Effector memory CD4-positive, alpha-beta T cell (primary cell): ENCODE measurements around the gene LRMDA.

Source experiments
- DNase-seq, 3 donors: peaks; one replicate each; pipeline ENCODE4 v3.0.0-alpha.2; 2020
- H3K27ac ChIP-seq: 2 replicates; pipeline ENCODE4 v1.7.0; 2013; ENCODE audit warnings: mild to moderate bottlenecking, low read length, moderate library complexity; ENCODE audit not compliant: insufficient read depth, poor library complexity, severe bottlenecking
- H3K27me3 ChIP-seq: replicated peaks from 2 replicates; pipeline ENCODE4 v1.7.0; 2013; ENCODE audit warnings: mild to moderate bottlenecking, low read length; ENCODE audit not compliant: insufficient read depth, control insufficient read depth, poor library complexity, severe bottlenecking
- H3K36me3 ChIP-seq: 2 replicates; pipeline ENCODE4 v1.7.0; 2013; ENCODE audit warnings: mild to moderate bottlenecking, low read length, moderate library complexity; ENCODE audit not compliant: control insufficient read depth, insufficient read depth
- H3K4me1 ChIP-seq: 2 replicates; pipeline ENCODE4 v1.7.0; 2013; ENCODE audit warnings: low read length, mild to moderate bottlenecking; ENCODE audit not compliant: control insufficient read depth, insufficient read depth, poor library complexity, severe bottlenecking
- H3K4me3 ChIP-seq: 2 replicates; pipeline ENCODE4 v1.7.0; 2013; ENCODE audit warnings: low read length, low read depth, mild to moderate bottlenecking; ENCODE audit not compliant: insufficient read depth, poor library complexity, severe bottlenecking
- H3K9me3 ChIP-seq: 2 replicates; pipeline ENCODE4 v1.7.0; 2013; ENCODE audit warnings: mild to moderate bottlenecking, low read length, moderate library complexity; ENCODE audit not compliant: control insufficient read depth

LRMDA gene

GRCh38 chr10:76285515-76285914 lies 854.1 kb downstream of the LRMDA start:
- Histone ChIP-seq H3K4me1 (no peaks in the 10 kb centered on the region), H3K27me3 (no peaks in the 10 kb centered on the region), H3K4me3 (no peak overlapping the region), H3K27ac (no peak overlapping the region), H3K36me3 (no peaks in the 10 kb centered on the region), H3K9me3 (no peaks in the 10 kb centered on the region)
- no peak for DNase-seq

- Histone ChIP-seq H3K27ac (no peak overlapping the region), H3K9me3 (no peaks in the 10 kb centered on the region), H3K4me3 (no peak overlapping the region), H3K4me1 (no peaks in the 10 kb centered on the region), H3K27me3 (no peaks in the 10 kb centered on the region), H3K36me3 (no peaks in the 10 kb centered on the region)
- no peak for DNase-seq
Observed at GRCh38 chr10:76286536-76286935, 855.1 kb downstream of the LRMDA start.

GRCh38 chr10:76287856-76288255 lies 856.4 kb downstream of the LRMDA start:
- DNase-seq, result no peak
- Histone ChIP-seq H3K27ac (no peak overlapping the region), H3K4me1 (no peaks in the 10 kb centered on the region), H3K9me3 (no peaks in the 10 kb centered on the region), H3K36me3 (no peaks in the 10 kb centered on the region), H3K4me3 (no peak overlapping the region), H3K27me3 (no peaks in the 10 kb centered on the region)

GRCh38 chr10:76291175-76291574 lies 859.8 kb downstream of the LRMDA start:
- H3K27me3 ChIP-seq, result no peaks in the 10 kb centered on the region
- no peak overlapping the region for H3K4me3 ChIP-seq
- H3K9me3 ChIP-seq, result no peaks in the 10 kb centered on the region
- no peaks in the 10 kb centered on the region for H3K36me3 ChIP-seq
- no peak for DNase-seq
- H3K27ac ChIP-seq, result no peak overlapping the region
- no peaks in the 10 kb centered on the region for H3K4me1 ChIP-seq

GRCh38 chr10:76291885-76292284 lies 860.5 kb downstream of the LRMDA start:
- no peaks in the 10 kb centered on the region for H3K36me3 ChIP-seq
- H3K4me1 ChIP-seq, result no peaks in the 10 kb centered on the region
- H3K4me3 ChIP-seq, result no peak overlapping the region
- no peak for DNase-seq
- no peak overlapping the region for H3K27ac ChIP-seq
- no peaks in the 10 kb centered on the region for H3K27me3 ChIP-seq
- H3K9me3 ChIP-seq, result no peaks in the 10 kb centered on the region

- Histone ChIP-seq H3K27me3 (no peaks in the 10 kb centered on the region), H3K9me3 (no peaks in the 10 kb centered on the region), H3K27ac (no peak overlapping the region), H3K36me3 (no peaks in the 10 kb centered on the region), H3K4me1 (no peaks in the 10 kb centered on the region), H3K4me3 (no peak overlapping the region)
- DNase-seq, result no peak
Observed at GRCh38 chr10:76296957-76297356, 865.5 kb downstream of the LRMDA start.

- Histone ChIP-seq H3K36me3 (no peaks in the 10 kb centered on the region), H3K27ac (no peak overlapping the region), H3K27me3 (no peaks in the 10 kb centered on the region), H3K9me3 (no peaks in the 10 kb centered on the region), H3K4me1 (no peaks in the 10 kb centered on the region), H3K4me3 (no peak overlapping the region)
- DNase-seq, result no peak
Observed at GRCh38 chr10:76297358-76297757, 865.9 kb downstream of the LRMDA start.

- H3K27me3 ChIP-seq, result no peaks in the 10 kb centered on the region
- no peaks in the 10 kb centered on the region for H3K9me3 ChIP-seq
- H3K27ac ChIP-seq, result no peak overlapping the region
- H3K36me3 ChIP-seq, result no peaks in the 10 kb centered on the region
- H3K4me1 ChIP-seq, result no peaks in the 10 kb centered on the region
- H3K4me3 ChIP-seq, result no peak overlapping the region
- DNase-seq, result no peak
Observed at GRCh38 chr10:76297780-76298281, 866.4 kb downstream of the LRMDA start.

- no peaks in the 10 kb centered on the region for H3K4me1 ChIP-seq
- no peaks in the 10 kb centered on the region for H3K36me3 ChIP-seq
- H3K27ac ChIP-seq, result no peak overlapping the region
- H3K4me3 ChIP-seq, result no peak overlapping the region
- no peaks in the 10 kb centered on the region for H3K27me3 ChIP-seq
- no peak for DNase-seq
- no peaks in the 10 kb centered on the region for H3K9me3 ChIP-seq
Observed at GRCh38 chr10:76298329-76298728, 866.9 kb downstream of the LRMDA start.

- Histone ChIP-seq H3K4me1 (no peaks in the 10 kb centered on the region), H3K4me3 (no peak overlapping the region), H3K9me3 (no peaks in the 10 kb centered on the region), H3K27me3 (no peaks in the 10 kb centered on the region), H3K27ac (no peak overlapping the region), H3K36me3 (no peaks in the 10 kb centered on the region)
- DNase-seq, result no peak
Observed at GRCh38 chr10:76299501-76299900, 868.1 kb downstream of the LRMDA start.

GRCh38 chr10:76301211-76301610 lies 869.8 kb downstream of the LRMDA start:
- no peak for DNase-seq
- H3K27ac ChIP-seq, result no peak overlapping the region
- H3K4me3 ChIP-seq, result no peak overlapping the region
- H3K27me3 ChIP-seq, result no peaks in the 10 kb centered on the region
- no peaks in the 10 kb centered on the region for H3K4me1 ChIP-seq
- no peaks in the 10 kb centered on the region for H3K36me3 ChIP-seq
- H3K9me3 ChIP-seq, result no peaks in the 10 kb centered on the region
